Central memory CD8-positive, alpha-beta T cell (primary cell): ENCODE data around the gene FATE1.

Source experiments
- ATAC-seq: fragments of 150-1000 bp; cut with Tn5 transposase; replicated peaks from 2 replicates; pipeline ENCODE4 v1.10.0; 2022; ENCODE audit warnings: mild to moderate bottlenecking, moderate FRiP score, moderate number of reproducible peaks; ENCODE audit not compliant: poor library complexity, severe bottlenecking; ENCODE audit errors: extremely low read depth
- DNase-seq, 2 donors: peaks; one replicate each; pipeline ENCODE4 v3.0.0; 2021; ENCODE audit warnings: low spot score in 2 of 2
- H3K27ac Mint-ChIP-seq: one replicate; pipeline ENCODE4 v1.8.0; 2022; ENCODE audit warnings: low read depth, mild to moderate bottlenecking, moderate library complexity, mixed read lengths
- H3K27me3 Mint-ChIP-seq: one replicate; pipeline ENCODE4 v1.8.0; 2022; ENCODE audit warnings: mixed read lengths
- H3K36me3 Mint-ChIP-seq: one replicate; pipeline ENCODE4 v1.8.0; 2022; ENCODE audit warnings: mild to moderate bottlenecking, moderate library complexity, mixed read lengths; ENCODE audit not compliant: insufficient read depth
- H3K4me1 Mint-ChIP-seq: one replicate; pipeline ENCODE4 v1.8.0; 2022; ENCODE audit warnings: mixed read lengths
- H3K4me3 Mint-ChIP-seq: one replicate; pipeline ENCODE4 v1.8.0; 2022; ENCODE audit warnings: mild to moderate bottlenecking, moderate library complexity, mixed read lengths
- H3K9me3 Mint-ChIP-seq: one replicate; pipeline ENCODE4 v1.8.0; 2022; ENCODE audit warnings: mixed read lengths

Gene FATE1

GRCh38 chrX:151736685-151737084 is 20.9 kb downstream of the FATE1 start:
- Mint-ChIP-seq H3K27ac (no peak overlapping the region), H3K27me3 (peaks cover 15% of the 10 kb centered on the region), H3K36me3 (no peaks in the 10 kb centered on the region), H3K4me3 (no peak overlapping the region), H3K9me3 (no peaks in the 10 kb centered on the region), H3K4me1 (no peaks in the 10 kb centered on the region)
- ATAC-seq (no peak), DNase-seq (no peak)

- no peaks in the 10 kb centered on the region for H3K9me3 Mint-ChIP-seq
- no peak overlapping the region for H3K4me3 Mint-ChIP-seq
- peaks cover 7% of the 10 kb centered on the region for H3K27me3 Mint-ChIP-seq
- no peaks in the 10 kb centered on the region for H3K36me3 Mint-ChIP-seq
- ATAC-seq (no peak), DNase-seq (no peak)
- H3K4me1 Mint-ChIP-seq = no peaks in the 10 kb centered on the region
- H3K27ac Mint-ChIP-seq = no peak overlapping the region
Measured at GRCh38 chrX:151737494-151737893, 21.7 kb downstream of the FATE1 start.

GRCh38 chrX:151738751-151739150 is 22.9 kb downstream of the FATE1 start:
- Mint-ChIP-seq H3K27ac (no peak overlapping the region), H3K4me1 (no peaks in the 10 kb centered on the region), H3K36me3 (no peaks in the 10 kb centered on the region), H3K9me3 (no peaks in the 10 kb centered on the region), H3K4me3 (no peak overlapping the region), H3K27me3 (no peaks in the 10 kb centered on the region)
- DNase-seq = no peak
- no peak for ATAC-seq

- Mint-ChIP-seq H3K4me1 (no peaks in the 10 kb centered on the region), H3K9me3 (no peaks in the 10 kb centered on the region), H3K4me3 (no peak overlapping the region), H3K36me3 (no peaks in the 10 kb centered on the region), H3K27ac (no peak overlapping the region), H3K27me3 (no peaks in the 10 kb centered on the region)
- no peak for ATAC-seq
- no peak for DNase-seq
Measured at GRCh38 chrX:151741606-151742005, 25.8 kb downstream of the FATE1 start.

- ATAC-seq (no peak), DNase-seq (no peak)
- Mint-ChIP-seq H3K27ac (no peak overlapping the region), H3K4me1 (no peaks in the 10 kb centered on the region), H3K9me3 (no peaks in the 10 kb centered on the region), H3K36me3 (no peaks in the 10 kb centered on the region), H3K4me3 (no peak overlapping the region), H3K27me3 (no peaks in the 10 kb centered on the region)
Measured at GRCh38 chrX:151742311-151742710, 26.5 kb downstream of the FATE1 start.

GRCh38 chrX:151743651-151744470 is 28.0 kb downstream of the FATE1 start:
- no peak for DNase-seq
- Mint-ChIP-seq H3K27me3 (no peaks in the 10 kb centered on the region), H3K36me3 (no peaks in the 10 kb centered on the region), H3K9me3 (no peaks in the 10 kb centered on the region), H3K27ac (no peak overlapping the region), H3K4me3 (no peak overlapping the region), H3K4me1 (no peaks in the 10 kb centered on the region)
- no peak for ATAC-seq

GRCh38 chrX:151745651-151746050 is 29.8 kb downstream of the FATE1 start:
- Mint-ChIP-seq H3K4me1 (no peaks in the 10 kb centered on the region), H3K4me3 (no peak overlapping the region), H3K36me3 (no peaks in the 10 kb centered on the region), H3K27me3 (peaks cover 3% of the 10 kb centered on the region), H3K9me3 (no peaks in the 10 kb centered on the region), H3K27ac (no peak overlapping the region)
- no peak for DNase-seq
- no peak for ATAC-seq

- H3K9me3 Mint-ChIP-seq = no peaks in the 10 kb centered on the region
- no peak overlapping the region for H3K4me3 Mint-ChIP-seq
- ATAC-seq = no peak
- no peaks in the 10 kb centered on the region for H3K4me1 Mint-ChIP-seq
- no peak for DNase-seq
- H3K27ac Mint-ChIP-seq = no peak overlapping the region
- peaks cover 12% of the 10 kb centered on the region for H3K27me3 Mint-ChIP-seq
- H3K36me3 Mint-ChIP-seq = no peaks in the 10 kb centered on the region
Measured at GRCh38 chrX:151746502-151746901, 30.7 kb downstream of the FATE1 start.

- Mint-ChIP-seq H3K27me3 (peaks cover 16% of the 10 kb centered on the region), H3K36me3 (no peaks in the 10 kb centered on the region), H3K4me1 (no peaks in the 10 kb centered on the region), H3K27ac (no peak overlapping the region), H3K9me3 (no peaks in the 10 kb centered on the region), H3K4me3 (no peak overlapping the region)
- no peak for DNase-seq
- no peak for ATAC-seq
Measured at GRCh38 chrX:151750511-151750910, 34.7 kb downstream of the FATE1 start.

- no peaks in the 10 kb centered on the region for H3K9me3 Mint-ChIP-seq
- no peaks in the 10 kb centered on the region for H3K36me3 Mint-ChIP-seq
- no peak for ATAC-seq
- DNase-seq = no peak
- H3K4me1 Mint-ChIP-seq = no peaks in the 10 kb centered on the region
- no peak overlapping the region for H3K4me3 Mint-ChIP-seq
- H3K27me3 Mint-ChIP-seq = peaks cover 16% of the 10 kb centered on the region
- H3K27ac Mint-ChIP-seq = no peak overlapping the region
Measured at GRCh38 chrX:151752847-151753246, 37.0 kb downstream of the FATE1 start.

- Mint-ChIP-seq H3K4me1 (no peaks in the 10 kb centered on the region), H3K27me3 (peaks cover 16% of the 10 kb centered on the region), H3K9me3 (no peaks in the 10 kb centered on the region), H3K4me3 (no peak overlapping the region), H3K36me3 (no peaks in the 10 kb centered on the region), H3K27ac (no peak overlapping the region)
- no peak for ATAC-seq
- no peak for DNase-seq
Measured at GRCh38 chrX:151753313-151754046, 37.6 kb downstream of the FATE1 start.

- ATAC-seq (no peak), DNase-seq (no peak)
- Mint-ChIP-seq H3K27ac (no peak overlapping the region), H3K27me3 (peaks cover 16% of the 10 kb centered on the region), H3K9me3 (no peaks in the 10 kb centered on the region), H3K36me3 (no peaks in the 10 kb centered on the region), H3K4me3 (no peak overlapping the region), H3K4me1 (no peaks in the 10 kb centered on the region)
Measured at GRCh38 chrX:151754047-151754429, 38.2 kb downstream of the FATE1 start.

GRCh38 chrX:151754641-151755215 is 38.9 kb downstream of the FATE1 start:
- ATAC-seq (no peak), DNase-seq (no peak)
- H3K9me3 Mint-ChIP-seq = no peaks in the 10 kb centered on the region
- no peak overlapping the region for H3K4me3 Mint-ChIP-seq
- H3K27me3 Mint-ChIP-seq = peaks cover 16% of the 10 kb centered on the region
- no peak overlapping the region for H3K27ac Mint-ChIP-seq
- H3K4me1 Mint-ChIP-seq = no peaks in the 10 kb centered on the region
- H3K36me3 Mint-ChIP-seq = no peaks in the 10 kb centered on the region
